ENCODE data around the gene SIM2. TPM values are rescaled to one million over a fixed set of nuclear protein-coding genes. Genes with fewer than 3 reads are reported as not detected.
A peak's percentile ranks its signal among the peaks of the same experiment; 100 is the strongest.

The SIM2 gene
- total and polyA plus RNA-seq, 8 donors = 1.2 to 1.6 (median 1.4) TPM; not detected in 2

DNA sequence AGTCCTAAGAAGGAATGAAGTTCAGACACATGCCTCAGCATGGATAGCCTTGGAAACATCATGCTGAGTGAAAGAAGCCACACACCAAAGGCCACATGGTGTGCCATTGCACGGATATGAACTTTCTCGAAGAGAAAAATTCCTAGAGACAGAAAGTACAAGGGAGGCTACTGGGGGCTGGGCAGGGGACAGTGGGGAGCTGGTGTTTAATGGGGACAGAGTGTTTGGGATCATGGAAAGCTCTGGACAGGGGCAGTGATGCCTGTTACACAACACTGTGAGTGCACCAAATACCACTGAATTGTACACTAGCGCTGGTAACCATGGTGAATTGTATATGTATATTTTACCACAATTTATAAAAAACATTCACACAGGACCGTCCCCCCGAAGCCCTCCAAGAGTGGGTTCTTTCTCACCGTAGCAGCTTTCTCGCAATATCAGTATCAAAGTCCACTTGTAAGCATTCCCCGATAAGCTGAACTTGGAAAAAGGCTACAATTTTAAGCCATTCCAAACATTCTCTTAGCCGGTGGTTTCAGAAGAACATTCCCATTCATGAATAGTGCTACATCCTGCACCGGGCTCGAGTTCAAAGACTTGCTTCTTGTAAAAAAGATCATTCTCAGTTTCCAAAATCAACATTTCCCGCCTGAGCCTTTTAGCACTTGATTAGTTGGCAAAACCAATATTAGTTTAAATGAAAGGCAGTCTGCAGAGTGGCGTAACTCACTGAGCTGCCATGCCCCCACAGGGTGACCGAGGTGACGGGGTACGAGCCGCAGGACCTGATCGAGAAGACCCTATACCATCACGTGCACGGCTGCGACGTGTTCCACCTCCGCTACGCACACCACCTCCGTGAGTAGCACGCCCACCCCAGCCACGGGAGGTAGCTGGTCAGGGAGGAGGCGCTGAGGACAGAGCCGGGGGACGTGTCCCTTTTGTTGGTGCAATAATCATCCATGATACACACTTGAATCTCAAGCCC, 31.7 kb downstream of the SIM2 start:
- H3K4me1 ChIP-seq = no peaks in the 10 kb centered on the region
- intact Hi-C loops (cut with DNase I) = no loop called here
- no peak overlapping the region for H3K27ac ChIP-seq
- no peak overlapping the region for H3K4me3 ChIP-seq
- TF ChIP-seq, protein P1, sequence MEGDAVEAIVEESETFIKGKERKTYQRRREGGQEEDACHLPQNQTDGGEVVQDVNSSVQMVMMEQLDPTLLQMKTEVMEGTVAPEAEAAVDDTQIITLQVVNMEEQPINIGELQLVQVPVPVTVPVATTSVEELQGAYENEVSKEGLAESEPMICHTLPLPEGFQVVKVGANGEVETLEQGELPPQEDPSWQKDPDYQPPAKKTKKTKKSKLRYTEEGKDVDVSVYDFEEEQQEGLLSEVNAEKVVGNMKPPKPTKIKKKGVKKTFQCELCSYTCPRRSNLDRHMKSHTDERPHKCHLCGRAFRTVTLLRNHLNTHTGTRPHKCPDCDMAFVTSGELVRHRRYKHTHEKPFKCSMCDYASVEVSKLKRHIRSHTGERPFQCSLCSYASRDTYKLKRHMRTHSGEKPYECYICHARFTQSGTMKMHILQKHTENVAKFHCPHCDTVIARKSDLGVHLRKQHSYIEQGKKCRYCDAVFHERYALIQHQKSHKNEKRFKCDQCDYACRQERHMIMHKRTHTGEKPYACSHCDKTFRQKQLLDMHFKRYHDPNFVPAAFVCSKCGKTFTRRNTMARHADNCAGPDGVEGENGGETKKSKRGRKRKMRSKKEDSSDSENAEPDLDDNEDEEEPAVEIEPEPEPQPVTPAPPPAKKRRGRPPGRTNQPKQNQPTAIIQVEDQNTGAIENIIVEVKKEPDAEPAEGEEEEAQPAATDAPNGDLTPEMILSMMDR (IDR thresholded peaks at IDR 0.05) = no peak
- H3K27me3 ChIP-seq = peaks cover 0 to 53% of the 10 kb centered on the region in 2 donors
- DNase-seq = peak in 1 of 4 donors; percentile 31
- ATAC-seq = no peak
- no peaks in the 10 kb centered on the region for H3K36me3 ChIP-seq
- no peaks in the 10 kb centered on the region for H3K9me3 ChIP-seq

DNA sequence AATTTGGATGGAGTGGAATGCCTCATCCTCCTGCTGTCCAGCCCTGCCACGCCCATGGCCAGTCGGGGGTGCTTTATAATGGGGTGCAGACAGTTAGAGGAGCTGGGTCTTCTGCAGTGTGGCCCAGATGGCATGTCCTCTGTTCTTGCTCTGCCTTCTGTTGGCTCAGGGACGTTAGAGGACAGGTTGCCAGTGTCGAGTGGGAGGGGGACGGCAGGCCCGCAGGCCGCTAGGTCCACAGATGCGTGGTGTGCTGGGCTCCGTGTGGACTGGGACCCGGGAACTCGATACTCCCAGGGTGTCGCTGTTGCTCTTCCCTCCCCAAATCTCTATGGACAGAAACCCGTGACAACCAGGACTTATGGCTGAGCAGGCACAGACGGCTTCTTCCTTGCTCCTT, 33.3 kb downstream of the SIM2 start:
- no peaks in the 10 kb centered on the region for H3K9me3 ChIP-seq
- H3K4me3 ChIP-seq = no peak overlapping the region
- intact Hi-C loops (cut with DNase I) = no loop called here
- DNase-seq (no peak), ATAC-seq (no peak)
- H3K4me1 ChIP-seq = no peaks in the 10 kb centered on the region
- no peak overlapping the region for H3K27ac ChIP-seq
- H3K36me3 ChIP-seq = no peaks in the 10 kb centered on the region
- peaks cover 0 to 64% of the 10 kb centered on the region in 2 donors for H3K27me3 ChIP-seq
- TF ChIP-seq, protein P1 (IDR thresholded peaks at IDR 0.05) = no peak

DNA sequence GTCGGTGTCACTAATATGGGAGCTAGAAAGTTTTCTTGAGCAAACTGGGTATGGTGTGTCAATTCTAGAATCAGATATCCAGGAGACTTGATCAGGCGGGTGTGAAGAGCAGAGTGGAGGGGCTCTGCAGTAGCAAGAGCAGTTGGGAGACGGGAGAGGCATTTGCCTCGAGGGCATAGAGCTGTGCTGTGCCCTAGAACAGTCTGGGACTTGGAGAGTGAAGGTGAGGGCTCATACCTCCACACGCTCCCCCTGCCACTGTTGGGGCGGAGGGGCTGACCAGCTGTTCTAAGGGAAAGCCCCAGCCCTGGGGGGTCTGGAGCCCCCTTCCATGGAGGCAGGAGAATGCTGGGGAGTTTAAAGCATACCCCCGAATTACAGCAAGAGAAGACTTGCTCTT, 33.8 kb downstream of the SIM2 start:
- Histone ChIP-seq H3K36me3 (no peaks in the 10 kb centered on the region), H3K9me3 (no peaks in the 10 kb centered on the region), H3K4me1 (no peaks in the 10 kb centered on the region), H3K27me3 (peaks cover 0 to 67% of the 10 kb centered on the region in 2 donors), H3K27ac (no peak overlapping the region), H3K4me3 (no peak overlapping the region)
- intact Hi-C loops (cut with DNase I) = no loop called here
- TF ChIP-seq, protein P1 (IDR thresholded peaks at IDR 0.05) = no peak
- DNase-seq (no peak), ATAC-seq (no peak)

DNA sequence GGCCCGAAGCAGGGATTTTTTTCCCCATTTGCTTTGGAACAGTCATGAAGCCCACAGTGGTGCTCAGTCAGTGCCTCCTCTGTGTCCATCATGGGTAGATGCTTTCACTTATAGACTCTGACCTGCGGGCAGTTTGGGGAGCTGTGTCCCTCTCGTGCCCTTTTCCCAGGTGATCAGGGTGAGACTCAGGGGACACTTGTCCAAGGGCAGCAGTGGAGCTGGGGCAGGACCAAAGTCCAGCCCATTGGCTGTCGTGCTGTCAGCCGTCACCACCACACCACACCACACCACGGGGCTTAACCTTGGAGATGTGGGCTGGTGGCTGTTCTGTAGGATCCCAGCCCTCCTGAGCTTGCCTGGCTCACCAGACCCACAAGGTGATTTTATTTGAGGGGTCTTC, 34.9 kb downstream of the SIM2 start:
- Histone ChIP-seq H3K4me1 (no peaks in the 10 kb centered on the region), H3K27me3 (peaks cover 0 to 69% of the 10 kb centered on the region in 2 donors)

More for the DNA sequence above, 34.9 kb downstream of the SIM2 start:
- DNase-seq (no peak), ATAC-seq (no peak)
- intact Hi-C loops (cut with DNase I) = no loop called here
- Histone ChIP-seq H3K9me3 (no peaks in the 10 kb centered on the region), H3K4me3 (no peak overlapping the region), H3K36me3 (no peaks in the 10 kb centered on the region), H3K27ac (no peak overlapping the region)
- TF ChIP-seq, protein P1 (IDR thresholded peaks at IDR 0.05) = no peak

Measured in left lung (tissue), 10 donors.